H1 (cell line): ENCODE results near the gene IL18R1. TPM values are rescaled to one million over a fixed set of nuclear protein-coding genes. Genes with fewer than 3 reads are reported as not detected.

Experiments used
- CBX8 ChIP-seq: fragments of 300-800, 300-1000 bp; sonication (generic); IDR thresholded peaks from 2 replicates; pipeline ENCODE4 v1.7.1; 2016; ENCODE audit warnings: low read depth, low read length, borderline replicate concordance
- RNF2 ChIP-seq: fragments of 200-900, 300-1000 bp; sonication (generic); IDR thresholded peaks from 2 replicates; pipeline ENCODE4 v1.7.1; 2016; ENCODE audit warnings: borderline replicate concordance, low read depth, mild to moderate bottlenecking, antibody characterized with exemption, low read length; ENCODE audit not compliant: poor library complexity, severe bottlenecking; ENCODE audit errors: missing control alignments
- polyA plus RNA-seq, 7 experiments: library from polyadenylated mRNA; depleted of rRNA in 3 of 7; stranded (reverse) in 5 of 7; unstranded in 2 of 7; fragments of >200 nt in 5 of 7; fragments of 200-250 nt in 2 of 7; gene quantifications; 1 replicate in 5 of 7; 2 replicates in 1 of 7; 4 replicates in 1 of 7; pipeline versions ENCODE4 v1.2.1 to v1.2.3, GENCODE V29; 2011 to 2013; ENCODE audit warnings: missing spikeins in 2 of 7, mixed read lengths in 2 of 7
- total RNA-seq: library from RNA; stranded (reverse); fragmentation: NEBNext Ultra II Directional; extraction: Animal tissue kit (Norgen Biotek cat#: 25700); gene quantifications from 2 replicates; pipeline ENCODE4 v1.2.1, GENCODE V29; 2021

IL18R1 gene
- total and polyA plus RNA-seq, 2 of the 8 experiments (the other 6 are each of a cell fraction or from before 2014, with no cell fraction given) = 0.54 TPM; not detected in 1

GRCh38 chr2:102432386-102432785 is 76.8 kb downstream of the IL18R1 start (continued):
- TF ChIP-seq RNF2 (no peak), CBX8 (no peak)
